Esophagus squamous epithelium (tissue), 5 donors: ENCODE measurements around the gene MOV10. TPM values are rescaled to one million over a fixed set of nuclear protein-coding genes. Genes with fewer than 3 reads are reported as not detected.
A peak's percentile ranks its signal among the peaks of the same experiment; 100 is the strongest.

Experiments used
- DNase-seq: peaks from one replicate; lab custom pipeline; 2025; lab: John Stamatoyannopoulos, UW
- H3K27ac ChIP-seq, 4 donors: fragments of 200-600 bp; sonication (generic); one replicate each; pipeline ENCODE4 v1.5.1; 2016 to 2019; ENCODE audit warnings: mild to moderate bottlenecking in 1 of 4
- H3K27me3 ChIP-seq, 4 donors: fragments of 200-600 bp; sonication (generic); 1 replicate in 3 of 4; 2 replicates in 1 of 4; pipeline versions ENCODE4 v1.5.1 to v1.6.0; 2017 to 2021; ENCODE audit warnings: antibody characterized with exemption in 1 of 4
- H3K36me3 ChIP-seq, 3 donors: fragments of 200-600 bp; sonication (generic); one replicate each; pipeline ENCODE4 v1.5.1; 2016 to 2019
- H3K4me1 ChIP-seq, 3 donors: fragments of 200-600 bp; sonication (generic); one replicate each; pipeline ENCODE4 v1.5.1; 2017 to 2019
- H3K4me3 ChIP-seq, 4 donors: fragments of 200-600 bp; sonication (generic); 1 replicate in 3 of 4; 2 replicates in 1 of 4; pipeline ENCODE4 v1.5.1; 2016 to 2019; ENCODE audit warnings: mild to moderate bottlenecking in 2 of 4, moderate library complexity in 1 of 4
- H3K9me3 ChIP-seq, 3 donors: fragments of 200-600 bp; sonication (generic); one replicate each; pipeline ENCODE4 v1.5.1; 2016 to 2019
- POLR2A ChIP-seq, 4 donors: fragments of 450-650 bp; IDR thresholded peaks; one replicate each; pipeline ENCODE4 v1.6.1; 2017; ENCODE audit warnings: antibody characterized with exemption in 4 of 4, mild to moderate bottlenecking in 4 of 4, moderate library complexity in 3 of 4
- WGBS, 2 donors: methylation state at CpG; one replicate each; pipeline ENCODE4 v1.1.5; 2018; 5-methylcytosine and 5-hydroxymethylcytosine counted together
- intact Hi-C: fragments of 100-400 bp; cut with DNase I; formaldehyde crosslinking; loops from one replicate; pipeline ENCODE4 v1.15.0; 2022
- total RNA-seq, 4 donors: library from RNA; depleted of rRNA; stranded (reverse); fragments of >200 nt; gene quantifications; one replicate each; pipeline ENCODE4 v1.1.0, GENCODE V29; 2016
- TF ChIP-seq, protein P1 (sequence below), 6 experiments: fragments of 450-650 bp in 4 of 6; fragments of 200-600 bp in 2 of 6; sonication (generic) in 2 of 6; IDR thresholded peaks; one replicate each; pipeline ENCODE4 v1.5.1; 2016 to 2019; ENCODE audit warnings: antibody characterized with exemption in 6 of 6, mild to moderate bottlenecking in 4 of 6, moderate library complexity in 4 of 6
- donor health status: DM: yes; HTN: yes; CAD: no.

Gene MOV10
- total RNA-seq, 4 donors from 2014 or later = 16.5 to 34.2 (median 28.9) TPM

DNA sequence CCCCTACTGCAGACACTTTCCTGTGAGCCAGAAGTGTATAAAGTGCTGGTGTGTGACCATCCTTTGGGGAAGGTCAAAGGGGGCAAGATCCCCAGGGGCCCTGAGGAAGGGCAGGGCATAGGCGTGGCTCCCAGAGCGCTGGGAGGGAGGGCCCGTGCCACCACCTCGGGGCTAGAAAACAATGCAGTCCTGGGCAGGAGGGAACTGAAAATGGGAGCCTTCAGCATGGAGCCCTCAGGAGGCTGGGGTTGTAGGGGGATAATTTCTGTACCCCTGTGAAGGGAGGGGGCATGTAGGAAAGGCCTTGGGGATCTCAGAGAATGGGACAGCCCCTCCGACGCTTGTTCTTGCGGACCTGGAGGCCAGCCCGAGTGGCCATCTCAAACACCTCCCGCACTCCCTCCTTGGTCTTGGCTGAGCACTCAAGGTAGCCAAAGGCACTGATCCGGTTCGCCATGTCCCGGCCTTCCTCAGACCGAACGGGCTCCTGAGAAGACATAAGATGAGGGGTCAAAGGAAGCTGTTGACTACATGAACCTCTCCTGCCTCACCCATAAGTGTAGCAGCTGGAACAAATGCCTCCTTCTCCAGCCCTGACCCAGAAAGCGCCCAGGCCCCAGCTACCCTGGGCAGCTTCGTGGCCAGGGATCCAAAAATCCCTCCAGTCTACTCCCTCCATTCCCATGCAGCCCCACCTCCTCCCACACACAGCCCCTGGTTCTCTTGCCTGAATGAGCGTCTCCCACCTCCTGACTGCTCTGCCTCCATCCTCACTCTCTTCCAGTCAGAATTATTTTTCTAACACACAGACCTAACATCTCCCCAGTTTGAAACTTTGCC lies 27.0 kb downstream of the MOV10 start:
- peak overlapping the region; percentile 74 to 96 (median 95) for H3K27ac ChIP-seq
- peaks cover 5 to 67% (median 13%) of the 10 kb centered on the region in 3 donors for H3K36me3 ChIP-seq
- 48 to 75% methylated on average over 5 to 17 of the region's 17 CpGs for WGBS, 2 donors
- no peak for DNase-seq
- no peak overlapping the region for H3K4me3 ChIP-seq
- TF ChIP-seq, protein P1, sequence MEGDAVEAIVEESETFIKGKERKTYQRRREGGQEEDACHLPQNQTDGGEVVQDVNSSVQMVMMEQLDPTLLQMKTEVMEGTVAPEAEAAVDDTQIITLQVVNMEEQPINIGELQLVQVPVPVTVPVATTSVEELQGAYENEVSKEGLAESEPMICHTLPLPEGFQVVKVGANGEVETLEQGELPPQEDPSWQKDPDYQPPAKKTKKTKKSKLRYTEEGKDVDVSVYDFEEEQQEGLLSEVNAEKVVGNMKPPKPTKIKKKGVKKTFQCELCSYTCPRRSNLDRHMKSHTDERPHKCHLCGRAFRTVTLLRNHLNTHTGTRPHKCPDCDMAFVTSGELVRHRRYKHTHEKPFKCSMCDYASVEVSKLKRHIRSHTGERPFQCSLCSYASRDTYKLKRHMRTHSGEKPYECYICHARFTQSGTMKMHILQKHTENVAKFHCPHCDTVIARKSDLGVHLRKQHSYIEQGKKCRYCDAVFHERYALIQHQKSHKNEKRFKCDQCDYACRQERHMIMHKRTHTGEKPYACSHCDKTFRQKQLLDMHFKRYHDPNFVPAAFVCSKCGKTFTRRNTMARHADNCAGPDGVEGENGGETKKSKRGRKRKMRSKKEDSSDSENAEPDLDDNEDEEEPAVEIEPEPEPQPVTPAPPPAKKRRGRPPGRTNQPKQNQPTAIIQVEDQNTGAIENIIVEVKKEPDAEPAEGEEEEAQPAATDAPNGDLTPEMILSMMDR (IDR thresholded peaks at IDR 0.05) = peak in 1 of 6 experiments; percentile 1
- no peak for TF ChIP-seq POLR2A (IDR thresholded peaks at IDR 0.05)
- peaks cover 40 to 83% (median 60%) of the 10 kb centered on the region in 3 donors for H3K4me1 ChIP-seq
- H3K27me3 ChIP-seq = no peaks in the 10 kb centered on the region
- no peaks in the 10 kb centered on the region for H3K9me3 ChIP-seq
- intact Hi-C loops = loop anchor here (10.0 kb wide), 1 partner anchor 197 kb away; the partner anchor contains the start of gene WNT2B

DNA sequence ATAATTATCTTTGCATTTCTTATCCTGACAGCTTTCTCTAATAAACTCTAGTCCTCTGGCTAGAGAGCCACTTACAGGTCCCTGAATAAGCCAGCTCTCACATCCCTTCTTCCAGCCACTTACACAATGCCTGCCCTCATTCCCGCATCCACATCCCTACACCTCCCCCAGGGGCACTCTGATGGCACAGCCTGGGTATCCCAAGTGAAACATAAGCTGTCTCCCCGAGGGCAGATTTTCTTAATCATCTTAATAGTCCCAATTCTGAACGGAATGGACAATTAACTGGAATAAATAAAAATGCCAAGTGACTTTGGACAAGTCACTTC lies 27.6 kb downstream of the MOV10 start:
- no peak overlapping the region for H3K4me3 ChIP-seq
- H3K4me1 ChIP-seq = peaks cover 40 to 86% (median 60%) of the 10 kb centered on the region in 3 donors
- intact Hi-C loops = loop anchor here (10.0 kb wide), 1 partner anchor 197 kb away; the partner anchor contains the start of gene WNT2B
- peak overlapping the region in 3 of 4 donors; percentile 95 to 96 (median 95) for H3K27ac ChIP-seq
- TF ChIP-seq POLR2A (IDR thresholded peaks at IDR 0.05) = no peak
- TF ChIP-seq, protein P1 (IDR thresholded peaks at IDR 0.05) = no peak
- no peaks in the 10 kb centered on the region for H3K9me3 ChIP-seq
- DNase-seq = no peak
- no peaks in the 10 kb centered on the region for H3K27me3 ChIP-seq
- WGBS, 2 donors = 40 to 51% methylated on average over 3 of the region's 3 CpGs
- H3K36me3 ChIP-seq = peaks cover 5 to 62% (median 7%) of the 10 kb centered on the region in 3 donors

DNA sequence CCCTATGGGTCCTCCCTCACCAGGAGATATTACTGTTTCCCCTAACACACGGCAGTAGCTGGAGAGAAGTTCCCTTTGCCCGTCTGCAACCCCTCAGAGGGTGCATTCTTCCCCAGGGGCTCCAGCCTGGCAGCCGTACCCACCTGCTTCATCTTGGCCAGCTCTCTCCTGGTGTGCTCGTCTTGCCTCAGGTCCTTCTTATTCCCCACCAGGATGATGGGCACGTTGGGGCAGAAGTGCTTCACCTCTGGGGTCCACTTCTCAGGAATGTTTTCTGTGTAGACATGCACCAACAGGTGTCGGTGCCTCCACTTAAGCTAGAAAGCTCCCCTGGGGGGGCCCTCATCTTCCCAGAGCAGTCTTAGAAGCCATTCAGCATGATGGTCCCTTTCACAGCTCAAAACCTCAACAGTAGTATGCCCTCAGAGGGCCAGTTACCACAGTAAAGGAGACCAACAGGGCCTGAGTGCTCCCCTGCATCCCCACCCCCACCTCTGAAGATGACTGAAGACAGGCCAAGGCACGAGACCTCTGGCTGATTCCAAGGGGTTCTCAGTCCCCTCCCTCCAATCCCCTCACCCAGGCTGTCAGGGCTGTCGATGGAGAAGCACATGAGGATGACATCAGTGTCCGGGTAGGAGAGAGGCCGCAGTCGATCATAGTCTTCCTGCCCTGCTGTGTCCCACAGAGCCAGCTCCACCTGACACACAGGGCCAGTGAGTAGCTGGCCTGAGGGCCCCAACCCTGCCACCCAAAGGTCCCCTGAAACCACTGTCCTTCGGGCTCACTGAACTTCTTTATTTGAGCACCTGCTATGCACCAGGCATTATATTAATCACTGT lies 28.2 kb downstream of the MOV10 start:
- TF ChIP-seq, protein P1 (IDR thresholded peaks at IDR 0.05) = no peak
- TF ChIP-seq POLR2A (IDR thresholded peaks at IDR 0.05) = no peak
- DNase-seq = no peak
- no peak overlapping the region for H3K4me3 ChIP-seq
- H3K9me3 ChIP-seq = no peaks in the 10 kb centered on the region
- 42 to 57% methylated on average over 6 to 8 of the region's 12 CpGs for WGBS, 2 donors
- intact Hi-C loops = loop anchor here (10.0 kb wide), 1 partner anchor 198 kb away; the partner anchor contains the start of gene WNT2B
- peaks cover 40 to 91% (median 63%) of the 10 kb centered on the region in 3 donors for H3K4me1 ChIP-seq
- peaks cover 5 to 56% (median 6%) of the 10 kb centered on the region in 3 donors for H3K36me3 ChIP-seq
- peak overlapping the region in 3 of 4 donors; percentile 95 to 96 (median 95) for H3K27ac ChIP-seq
- no peaks in the 10 kb centered on the region for H3K27me3 ChIP-seq

DNA sequence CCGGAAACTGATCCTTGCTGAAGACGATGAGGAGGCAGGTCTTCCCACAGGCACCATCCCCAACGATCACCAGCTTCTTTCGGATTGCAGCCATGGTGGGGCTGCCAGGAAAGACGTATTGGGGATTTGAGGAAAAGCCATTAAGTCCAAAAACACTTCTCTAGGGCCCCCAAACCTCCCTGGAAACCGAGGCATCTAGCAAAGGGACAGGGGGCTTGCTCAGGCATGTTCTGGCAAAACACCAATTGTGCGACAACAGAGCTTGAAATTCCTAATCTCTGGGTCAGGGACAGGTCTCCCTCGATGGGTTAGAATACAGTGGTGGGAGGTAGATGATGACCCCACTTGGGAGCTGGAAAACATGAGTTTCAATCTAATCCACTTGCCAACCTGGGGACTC lies 29.2 kb downstream of the MOV10 start:
- Histone ChIP-seq H3K27me3 (no peaks in the 10 kb centered on the region), H3K4me1 (peaks cover 40 to 91% (median 66%) of the 10 kb centered on the region in 3 donors), H3K9me3 (no peaks in the 10 kb centered on the region), H3K27ac (peak overlapping the region in 3 of 4 donors; percentile 95 to 96 (median 95)), H3K36me3 (peaks cover 0 to 45% (median under 1%) of the 10 kb centered on the region in 3 donors), H3K4me3 (no peak overlapping the region)
- 53 to 72% methylated on average over 5 to 6 of the region's 8 CpGs for WGBS, 2 donors
- no peak for TF ChIP-seq POLR2A (IDR thresholded peaks at IDR 0.05)
- TF ChIP-seq, protein P1 (IDR thresholded peaks at IDR 0.05) = no peak
- DNase-seq = no peak
- intact Hi-C loops = loop anchor here (10.0 kb wide), 1 partner anchor 199 kb away; the partner anchor contains the start of gene WNT2B
